Dedifferentiated amniotic fluid mesenchymal stem cell (primary cell): ENCODE measurements around the gene ARHGAP15.

Experiments
- DNase-seq: peaks from one replicate; pipeline ENCODE4 v3.0.0-alpha.2; 2016; ENCODE audit errors: extremely low spot score

Gene ARHGAP15

DNA sequence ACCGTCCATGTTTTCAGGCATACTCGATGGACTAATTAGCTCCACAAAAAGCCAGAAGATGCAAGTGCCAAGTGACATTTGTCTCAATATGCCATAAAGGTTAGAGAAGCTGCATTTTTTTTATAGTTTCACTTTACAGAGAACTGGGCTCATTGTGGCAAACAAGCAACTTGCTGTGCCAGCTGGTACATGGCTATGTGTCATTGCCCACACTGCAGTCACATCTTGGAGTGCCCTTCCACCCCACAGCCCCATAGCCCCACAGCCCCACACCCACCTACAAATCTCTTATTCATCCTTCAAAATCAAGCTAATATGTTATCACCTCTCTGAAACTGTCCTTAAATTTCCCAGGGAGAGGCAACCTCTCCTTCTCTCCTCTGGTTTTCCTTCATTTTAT lies 451.9 kb downstream of the ARHGAP15 start:
- DNase-seq, result no peak

DNA sequence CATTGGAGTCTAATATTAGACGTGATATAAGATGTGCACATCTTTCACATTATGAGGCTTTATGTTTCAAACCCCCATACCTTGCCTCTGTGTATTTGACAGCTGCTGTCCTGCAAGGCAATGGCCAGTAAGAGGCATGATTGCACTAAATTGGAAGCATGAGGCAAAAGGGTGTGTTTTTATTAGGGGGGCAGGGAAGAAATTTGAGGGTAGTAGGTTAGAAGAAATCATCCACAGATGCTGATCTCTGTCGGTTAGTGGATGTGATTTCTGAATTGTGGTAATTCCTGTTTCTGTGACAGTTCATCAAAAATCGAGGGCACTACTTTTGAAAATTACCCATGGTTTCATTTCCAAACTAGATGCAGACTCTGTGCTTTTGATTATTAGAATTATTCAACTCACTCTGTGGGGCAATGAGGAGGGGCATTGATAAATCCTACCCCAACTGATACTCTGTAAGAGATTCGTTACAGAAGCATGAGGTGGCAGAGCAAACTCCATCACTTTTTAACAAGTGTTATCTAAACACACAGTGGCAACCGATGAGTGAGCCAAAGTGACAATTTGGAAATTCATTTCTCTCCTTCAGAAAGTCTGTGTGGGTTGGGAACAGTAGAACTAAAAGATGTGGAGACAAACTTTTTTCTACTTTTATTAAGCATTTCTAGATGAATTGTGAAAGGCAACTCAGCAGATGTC lies 453.0 kb downstream of the ARHGAP15 start:
- DNase-seq, result no peak

DNA sequence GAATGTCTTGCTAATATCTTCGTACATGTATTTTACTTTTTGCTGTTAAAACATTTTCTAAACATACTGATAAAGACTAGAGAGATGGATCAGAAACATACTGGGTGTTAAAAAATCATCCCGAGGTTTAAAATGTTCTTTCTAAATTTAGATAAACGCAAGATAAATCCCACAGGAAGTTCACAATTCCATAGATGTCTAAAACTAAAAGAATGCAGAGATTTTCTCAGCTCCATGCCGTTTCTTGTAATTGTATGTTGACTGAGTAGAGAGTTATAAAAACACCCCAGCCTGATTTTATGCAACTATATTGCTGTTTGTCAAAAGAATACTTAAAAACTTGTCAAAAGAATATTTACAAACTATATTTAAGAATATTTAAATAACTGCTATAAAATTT lies 455.7 kb downstream of the ARHGAP15 start:
- no peak for DNase-seq

DNA sequence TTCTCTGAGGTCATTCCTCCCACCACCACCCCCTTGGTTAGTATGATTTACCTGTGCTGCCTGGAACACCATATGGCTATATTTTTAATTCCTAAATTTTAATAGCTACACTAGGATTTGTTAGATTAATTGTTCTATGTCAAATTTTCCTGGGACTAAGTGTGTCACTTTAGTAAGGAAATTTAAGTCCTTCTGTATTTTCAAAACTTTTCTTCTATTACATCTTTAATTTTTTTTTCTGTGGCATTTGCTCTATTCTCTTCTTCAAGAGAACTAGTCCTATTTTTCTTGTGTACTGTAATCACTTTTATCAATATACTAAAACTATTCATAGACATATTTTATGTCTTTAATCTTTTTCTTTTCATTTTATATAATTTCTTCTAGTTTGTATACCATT lies 456.9 kb downstream of the ARHGAP15 start:
- no peak for DNase-seq

DNA sequence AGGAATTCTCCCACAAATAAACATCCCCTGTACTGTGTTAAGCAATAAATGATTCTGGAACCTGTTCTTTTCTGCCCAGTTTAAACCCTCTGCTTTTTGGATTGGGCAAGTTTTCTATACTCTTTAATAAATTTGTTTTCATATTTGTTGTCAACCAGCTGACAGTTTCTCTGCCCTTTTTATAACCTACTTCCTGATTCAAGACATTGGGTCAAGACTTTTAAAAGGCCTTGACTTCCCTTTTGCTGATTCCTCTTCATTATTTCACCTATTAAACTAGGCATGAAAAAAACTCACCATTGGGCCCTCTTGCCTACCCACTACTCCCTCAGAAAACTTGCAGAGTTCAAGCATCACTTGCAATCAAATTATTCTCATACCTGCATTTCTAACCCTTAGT lies 459.5 kb downstream of the ARHGAP15 start:
- DNase-seq, result no peak

DNA sequence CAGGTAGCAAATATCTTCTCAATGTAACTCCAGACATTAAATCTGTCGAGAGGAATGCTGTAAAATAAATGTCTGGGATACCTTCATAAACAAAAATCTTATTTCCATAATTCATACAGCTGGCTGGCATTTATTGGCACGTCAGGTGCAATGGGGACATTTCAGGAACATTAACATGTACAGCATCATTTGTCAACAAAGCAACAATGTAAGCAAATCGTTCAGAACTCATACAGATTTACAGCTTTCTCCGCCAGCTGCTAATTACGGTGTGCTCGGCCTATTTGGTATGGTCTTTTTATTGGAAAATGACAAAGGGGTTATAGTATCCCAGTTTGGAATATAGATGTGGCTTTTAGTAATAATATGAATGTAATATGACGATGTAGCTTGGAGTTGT lies 464.9 kb downstream of the ARHGAP15 start:
- no peak for DNase-seq

DNA sequence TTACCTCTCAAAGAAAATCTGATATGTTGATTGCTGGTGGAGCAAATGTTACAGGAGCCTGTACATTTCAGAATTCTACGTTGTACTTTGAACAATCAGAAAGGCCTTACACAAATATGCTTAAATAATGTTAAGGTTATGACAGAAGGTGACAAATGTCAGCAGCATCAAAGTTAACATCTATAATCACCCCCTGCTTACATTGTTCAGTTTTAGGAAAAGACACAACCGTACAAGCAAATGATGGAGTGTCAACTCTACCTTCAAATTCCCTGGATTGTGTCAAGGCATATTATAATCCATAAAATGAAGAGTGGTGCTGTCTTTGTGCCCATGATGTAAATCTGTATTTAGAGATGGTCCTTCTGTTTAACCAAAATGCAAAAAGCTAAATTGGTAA lies 465.5 kb downstream of the ARHGAP15 start:
- DNase-seq, result no peak

DNA sequence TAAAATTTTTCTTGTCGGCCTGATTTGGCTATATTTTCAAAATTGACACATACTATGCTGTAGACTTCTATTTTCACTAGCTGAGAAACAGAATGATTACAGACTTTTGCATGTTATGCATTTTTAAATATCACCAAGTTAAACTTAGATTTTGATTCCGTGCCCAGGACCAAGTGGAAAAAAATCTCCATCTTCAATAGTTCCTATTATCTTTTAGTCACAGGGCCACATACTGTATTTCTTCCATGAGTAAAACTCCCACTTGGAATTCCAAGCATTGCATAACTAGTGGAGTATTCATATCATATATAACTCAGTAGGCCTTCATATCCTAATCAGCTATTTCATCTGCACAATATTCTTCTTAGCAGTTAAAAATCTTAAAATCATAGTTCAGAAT lies 470.9 kb downstream of the ARHGAP15 start:
- peak; percentile 38 for DNase-seq

DNA sequence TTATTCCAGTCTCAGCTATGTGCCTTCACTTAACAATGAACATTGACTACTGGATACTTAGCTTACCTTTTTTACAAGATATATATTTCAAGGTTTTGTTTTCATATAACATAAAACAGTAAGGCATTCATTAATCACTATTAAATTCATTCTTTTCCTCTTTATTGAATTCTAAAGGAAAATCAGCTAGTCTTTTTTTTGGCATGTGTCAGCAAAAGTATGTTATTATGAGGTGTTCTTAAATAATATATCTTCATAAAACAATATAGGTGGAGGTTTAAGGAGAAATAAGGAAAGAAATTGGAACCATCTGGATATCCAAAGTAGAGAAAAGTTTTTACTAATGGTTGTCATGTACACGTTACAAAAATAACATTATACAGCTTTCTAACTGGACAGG lies 472.6 kb downstream of the ARHGAP15 start:
- DNase-seq, result no peak

DNA sequence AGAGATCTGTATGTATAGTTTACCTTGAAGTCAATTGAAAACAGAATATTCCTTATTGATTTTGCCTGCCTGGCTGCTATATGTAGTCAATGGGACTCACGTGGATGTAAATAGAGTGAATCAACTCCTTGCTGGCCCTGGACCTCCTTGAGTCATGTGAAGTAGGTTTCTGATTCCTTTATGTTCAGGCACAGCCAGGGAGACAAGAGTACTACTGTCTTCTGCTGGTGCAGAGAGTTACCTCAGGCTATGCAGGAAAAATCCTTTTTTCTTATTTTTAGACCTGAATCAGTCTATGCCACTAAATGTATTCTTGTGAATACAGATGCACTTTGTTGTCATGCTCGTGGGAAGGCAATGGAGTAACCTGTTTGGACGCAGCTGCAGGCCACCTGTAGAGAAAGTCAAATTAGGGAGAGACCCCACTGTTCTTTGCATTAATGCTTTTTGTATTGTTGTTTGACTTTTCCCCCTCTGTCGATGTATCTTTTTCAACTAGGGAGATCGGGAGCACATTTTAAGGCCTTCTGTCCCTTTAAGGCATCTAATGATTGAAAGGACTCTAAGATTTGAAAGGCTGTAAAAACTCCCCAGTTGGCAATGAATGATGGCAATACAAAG lies 473.9 kb downstream of the ARHGAP15 start:
- no peak for DNase-seq

DNA sequence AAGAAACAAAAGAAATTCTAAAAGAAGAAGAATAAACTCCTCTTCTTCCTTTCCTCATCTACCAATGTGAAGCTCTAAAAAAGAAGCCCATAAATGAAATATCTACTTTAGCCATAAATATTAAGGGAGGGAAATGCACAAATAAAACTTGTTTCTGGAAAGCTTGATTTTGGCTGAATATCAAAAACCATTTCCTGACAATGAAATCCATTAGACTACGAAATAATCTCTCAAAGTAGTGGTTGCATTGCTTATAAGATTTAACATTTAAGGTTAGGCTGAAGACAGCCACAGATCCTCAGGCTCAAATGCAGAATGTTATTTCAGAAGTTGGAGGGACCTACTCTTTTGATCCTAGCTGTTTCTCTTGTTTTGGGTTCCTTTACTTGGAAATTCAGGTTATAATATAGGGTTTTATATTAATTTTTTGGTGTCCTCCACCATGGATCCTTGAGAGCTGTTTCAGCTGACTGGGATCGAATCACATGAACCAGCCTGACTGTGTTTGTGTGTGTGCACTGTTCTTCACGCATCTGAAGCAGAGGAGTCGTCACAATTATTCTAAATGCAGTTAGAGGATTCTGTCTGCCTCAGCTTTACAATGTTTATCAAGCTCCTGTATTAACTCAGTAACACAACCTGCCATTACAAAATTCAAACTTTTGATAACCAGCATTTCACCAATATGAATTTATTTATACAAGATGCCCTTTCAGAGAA lies 474.8 kb downstream of the ARHGAP15 start:
- DNase-seq, result no peak

DNA sequence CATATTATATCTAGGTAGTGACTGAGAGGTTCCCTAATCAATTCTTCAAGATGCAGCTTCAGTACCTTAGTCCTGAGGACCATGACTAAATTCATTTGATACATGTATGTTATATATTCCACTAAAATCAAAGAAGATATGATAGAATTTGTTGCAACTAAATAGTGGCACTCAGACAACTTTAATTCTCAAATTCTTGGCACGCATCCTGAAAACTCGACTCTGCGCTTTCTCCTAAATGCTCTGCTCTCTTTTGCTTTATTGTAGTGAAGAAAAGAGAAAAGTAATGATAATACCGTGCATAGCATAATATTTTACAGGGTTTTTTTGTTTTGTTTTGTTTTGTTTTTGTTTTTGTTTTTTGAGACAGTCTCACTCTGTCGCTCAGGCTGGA lies 475.3 kb downstream of the ARHGAP15 start:
- no peak for DNase-seq

DNA sequence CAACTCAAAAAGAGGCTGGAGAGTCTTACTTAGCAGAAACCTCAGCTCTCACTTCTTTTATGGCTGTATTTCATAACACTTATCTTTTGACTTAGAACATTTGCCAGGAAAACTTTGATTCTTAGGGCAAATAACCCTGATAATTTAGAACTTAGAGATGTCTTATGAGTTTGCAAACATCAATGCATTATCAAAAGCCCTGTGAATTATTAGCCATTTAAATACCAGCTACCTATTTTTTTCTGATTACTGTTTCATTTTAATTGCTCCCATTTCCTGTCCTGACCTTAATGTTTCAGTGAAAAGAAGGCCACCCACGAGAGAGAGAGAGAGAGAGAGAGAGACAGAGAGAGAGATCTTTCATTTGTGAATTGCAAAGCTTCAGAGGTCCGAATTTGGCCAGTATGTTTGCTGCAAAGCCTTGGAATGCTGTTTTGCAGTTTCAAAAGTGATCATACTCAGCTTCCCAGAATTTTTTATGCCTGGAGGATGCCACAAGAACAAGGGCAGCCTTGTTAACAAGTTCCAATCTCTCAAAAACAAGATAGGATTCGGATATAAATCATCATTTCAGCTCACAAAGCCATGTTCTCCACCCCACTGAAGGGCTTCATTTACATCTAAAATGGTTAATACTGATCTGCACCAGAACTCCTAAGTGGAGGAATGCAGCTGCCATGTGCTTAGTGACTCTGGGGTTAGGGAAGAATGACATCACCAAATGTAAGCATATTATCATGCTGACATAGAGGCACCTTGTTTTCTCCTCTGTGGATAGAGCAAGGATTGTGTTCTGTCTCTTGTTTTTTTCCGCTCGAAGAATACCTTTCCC lies 478.2 kb downstream of the ARHGAP15 start:
- no peak for DNase-seq

DNA sequence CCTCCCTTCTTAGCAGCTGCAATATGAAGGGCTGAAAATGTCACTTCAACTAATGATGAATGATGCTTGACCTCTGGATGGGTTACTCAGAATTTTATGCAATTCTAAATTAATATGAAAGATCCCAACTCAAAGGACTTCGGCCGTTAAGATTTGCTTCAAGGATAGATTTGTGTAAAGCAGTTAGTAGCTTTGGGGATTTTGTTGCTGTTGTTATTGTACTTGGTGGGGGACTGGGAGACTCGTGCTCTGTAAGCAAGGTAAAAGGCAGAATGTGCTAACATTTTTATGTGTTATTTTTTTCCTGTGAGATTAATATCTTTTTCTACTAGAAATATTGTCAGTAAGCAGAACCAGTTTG lies 478.8 kb downstream of the ARHGAP15 start:
- no peak for DNase-seq

DNA sequence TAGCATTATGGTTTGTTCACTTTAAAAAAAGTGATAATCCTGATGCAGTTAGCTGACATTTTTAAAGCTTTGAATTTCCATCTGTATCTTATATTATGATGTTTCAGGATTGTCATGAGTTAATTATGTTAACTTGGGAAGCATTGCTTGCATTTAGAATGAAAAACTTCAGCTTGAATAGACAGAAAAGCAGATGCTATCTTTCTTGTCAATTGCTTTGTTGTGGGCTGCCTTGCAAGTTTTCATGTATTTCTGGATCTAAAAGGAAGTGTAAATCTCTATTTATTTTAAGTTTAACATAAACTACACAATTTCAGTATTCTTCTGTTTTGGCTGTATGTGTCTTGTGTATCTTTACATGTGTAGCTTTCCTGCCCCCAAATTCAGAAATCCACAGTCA lies 479.5 kb downstream of the ARHGAP15 start:
- no peak for DNase-seq

DNA sequence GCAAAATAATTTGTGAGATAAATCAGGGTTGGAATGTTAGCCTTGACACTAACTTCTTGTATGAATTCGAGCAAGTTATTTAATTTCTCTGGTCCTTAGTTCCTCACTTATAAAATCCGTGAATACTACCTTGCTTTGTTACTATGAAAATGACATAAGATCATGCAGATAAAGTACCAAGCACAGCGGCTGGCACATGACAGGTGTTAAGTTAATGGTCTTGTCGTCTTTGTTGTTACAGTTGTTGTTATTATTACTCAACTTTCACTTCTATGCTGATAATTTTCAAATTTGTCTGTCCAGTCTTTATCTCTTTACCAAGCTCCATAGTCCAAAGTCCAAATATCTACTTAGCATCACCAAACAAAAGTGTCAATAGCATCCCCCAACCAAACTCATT lies 482.1 kb downstream of the ARHGAP15 start:
- no peak for DNase-seq

DNA sequence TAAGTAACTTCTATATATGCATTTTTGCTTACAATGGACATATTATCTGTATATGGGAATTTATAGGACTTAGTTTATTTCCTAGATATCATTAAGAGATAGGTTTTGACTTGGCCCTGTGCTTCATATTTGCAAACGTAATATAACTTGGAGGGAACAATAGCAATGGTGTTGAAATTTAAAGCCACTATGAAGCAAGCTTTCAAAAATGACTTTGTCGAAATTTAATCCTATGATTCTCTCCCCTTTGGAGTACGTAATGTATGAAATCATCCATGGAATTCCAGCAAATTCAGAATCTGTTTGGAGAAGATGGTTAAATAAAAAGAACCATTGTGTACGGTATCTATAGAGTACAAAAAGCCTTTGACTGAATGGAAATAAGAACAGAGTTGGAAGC lies 486.3 kb downstream of the ARHGAP15 start:
- no peak for DNase-seq

DNA sequence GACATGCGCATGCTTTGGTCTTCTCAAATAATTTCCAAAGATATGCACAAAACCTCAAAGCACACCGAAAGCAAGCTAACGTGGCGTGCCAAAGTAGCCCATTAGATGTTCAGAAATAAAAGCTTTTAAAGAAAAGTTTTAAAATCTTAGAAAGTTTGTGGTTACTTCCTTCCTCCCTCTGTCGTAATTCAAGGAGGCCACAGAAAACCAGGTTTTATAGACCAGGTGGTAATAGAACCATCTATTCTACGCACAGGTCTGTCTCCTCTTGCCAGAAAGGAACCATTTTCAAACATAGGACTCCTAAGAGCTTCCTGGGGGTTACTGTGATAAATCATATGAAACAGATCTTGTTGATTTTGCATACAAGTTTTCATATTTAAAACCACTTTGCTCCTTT lies 487.2 kb downstream of the ARHGAP15 start:
- no peak for DNase-seq

DNA sequence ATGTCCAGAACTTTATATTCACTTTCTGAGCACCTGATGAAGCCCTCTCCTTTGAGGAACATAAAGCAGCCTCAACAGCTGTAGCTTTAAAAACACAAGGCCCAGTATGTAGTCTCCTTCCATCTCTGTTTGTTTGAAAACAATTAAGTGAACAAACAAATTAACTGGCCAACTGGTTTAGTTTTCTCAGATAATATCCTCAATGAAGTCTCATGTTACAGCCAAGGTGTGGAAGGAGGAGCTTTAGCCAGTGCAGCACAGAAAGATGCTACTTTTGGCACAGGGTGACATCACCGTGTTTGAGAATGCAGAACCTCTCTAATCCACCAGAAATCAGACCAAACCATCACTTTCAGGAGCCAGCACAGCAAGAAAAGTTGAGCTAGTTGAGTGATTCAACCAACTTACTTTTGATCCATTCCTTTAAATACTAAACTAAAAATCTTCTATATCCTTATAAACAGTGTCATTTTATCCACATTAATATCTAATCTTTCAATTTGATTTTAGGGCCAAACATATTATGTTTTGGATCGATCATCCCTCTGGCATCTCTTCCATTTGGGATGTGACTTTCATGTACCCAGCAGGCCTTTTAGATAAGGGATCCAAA lies 488.7 kb downstream of the ARHGAP15 start:
- DNase-seq, result no peak

DNA sequence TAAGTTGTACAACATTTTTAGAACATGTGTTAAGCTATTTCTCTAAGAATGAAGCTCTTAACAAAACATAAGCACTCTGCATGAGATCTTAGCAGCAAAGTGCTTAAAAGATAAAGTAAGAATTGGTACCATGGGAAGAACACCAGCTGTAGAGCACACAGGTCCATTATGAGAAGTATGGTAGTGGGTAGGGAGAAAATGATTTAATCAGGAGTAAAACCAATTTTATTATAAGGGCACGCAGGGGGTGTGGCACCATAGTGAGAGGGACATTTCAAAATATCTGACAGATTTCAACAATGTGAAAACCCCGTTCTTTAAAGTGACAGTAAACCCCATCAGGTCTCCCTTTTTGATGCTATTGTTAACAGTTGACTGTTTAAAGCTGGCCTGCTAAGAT lies 492.9 kb downstream of the ARHGAP15 start:
- DNase-seq, result no peak

DNA sequence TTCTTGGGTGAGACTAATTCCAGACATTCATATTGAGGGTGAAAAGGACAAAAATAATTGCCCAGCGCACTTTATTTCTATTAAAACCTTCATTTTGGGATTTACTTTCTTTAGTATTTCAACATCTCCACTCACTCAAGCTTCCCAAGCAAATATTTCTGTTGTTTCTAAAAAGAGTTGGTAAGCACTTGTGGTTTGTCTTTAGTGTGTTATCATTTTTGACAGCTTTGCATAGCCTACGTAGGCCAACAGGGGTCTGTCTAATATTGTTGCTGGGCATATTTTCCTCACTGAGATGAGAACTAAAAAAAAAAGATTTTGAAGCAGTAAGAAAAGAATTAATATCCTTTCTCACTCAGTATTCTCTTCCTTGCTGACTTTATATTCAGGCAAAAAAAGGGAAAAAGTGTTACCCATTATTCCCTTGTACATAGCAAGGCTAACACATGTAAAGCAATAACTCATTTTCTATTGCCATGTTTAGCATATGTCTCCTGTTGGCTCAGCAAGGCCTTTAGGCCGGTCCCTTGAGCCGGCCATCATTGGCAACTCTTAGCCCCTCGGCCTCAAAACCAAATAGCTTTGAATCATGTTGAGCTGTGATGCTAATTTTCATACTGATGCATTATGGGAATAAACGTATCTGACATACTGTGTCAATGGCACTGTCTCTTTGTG lies 494.2 kb downstream of the ARHGAP15 start:
- no peak for DNase-seq

DNA sequence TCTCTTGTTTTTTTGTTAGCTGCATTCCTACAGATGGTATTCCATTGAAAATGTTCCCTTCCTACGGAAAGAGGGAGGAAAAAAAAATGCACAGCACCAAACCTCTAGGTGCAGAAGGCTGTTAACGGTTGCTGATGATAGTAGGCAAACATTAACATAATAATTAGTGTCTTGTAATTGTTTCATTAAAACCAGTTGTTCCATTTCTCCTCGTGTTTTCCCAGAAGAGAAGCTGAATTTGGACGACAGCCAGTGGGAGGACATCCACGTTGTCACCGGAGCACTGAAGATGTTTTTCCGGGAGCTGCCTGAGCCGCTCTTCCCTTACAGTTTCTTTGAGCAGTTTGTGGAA lies 494.7 kb downstream of the ARHGAP15 start:
- DNase-seq, result no peak
